Lower lobe of right lung (tissue), 2 donors: ENCODE data around the gene INPP5D. TPM values are rescaled to one million over a fixed set of nuclear protein-coding genes. Genes with fewer than 3 reads are reported as not detected.
A peak's percentile ranks its signal among the peaks of the same experiment; 100 is the strongest.

Experiments used
- ATAC-seq, 2 donors: fragments of 200-7000 bp; cut with Tn5 transposase; one replicate each; pipeline ENCODE4 v1.9.1; 2020 to 2022; ENCODE audit warnings: mild to moderate bottlenecking in 2 of 2, moderate library complexity in 2 of 2
- DNase-seq: peaks from one replicate; pipeline ENCODE4 v3.0.0-alpha.2; 2020
- H3K27ac ChIP-seq: fragments of 200-600 bp; one replicate; pipeline ENCODE4 v1.8.0; 2022
- H3K27me3 ChIP-seq: fragments of 200-600 bp; one replicate; pipeline ENCODE4 v1.8.0; 2022; ENCODE audit warnings: low read depth
- H3K36me3 ChIP-seq: fragments of 200-600 bp; one replicate; pipeline ENCODE4 v1.8.0; 2022; ENCODE audit warnings: mild to moderate bottlenecking
- H3K4me1 ChIP-seq: fragments of 200-600 bp; one replicate; pipeline ENCODE4 v1.8.0; 2022
- H3K4me3 ChIP-seq: fragments of 200-600 bp; one replicate; pipeline ENCODE4 v1.8.0; 2022; ENCODE audit warnings: mild to moderate bottlenecking
- H3K9me3 ChIP-seq: fragments of 200-600 bp; one replicate; pipeline ENCODE4 v1.8.0; 2022
- intact Hi-C: fragments of 100-400 bp; cut with DNase I; formaldehyde crosslinking; loops from one replicate; pipeline ENCODE4 v1.11.0; 2022
- total RNA-seq: library from RNA; stranded (reverse); fragmentation: NEBNext Ultra II Directional; extraction: Animal tissue kit (Norgen Biotek cat#: 25700); gene quantifications from one replicate; pipeline ENCODE4 v1.2.1, GENCODE V29; 2021
- TF ChIP-seq, protein P1 (sequence below): fragments of 200-600 bp; IDR thresholded peaks from one replicate; pipeline ENCODE4 v1.8.0; 2022; ENCODE audit warnings: antibody characterized with exemption, mild to moderate bottlenecking
- donor health status: DM: no; HTN: yes; CAD: no; lungs with severe emphysema.

The INPP5D gene
- total RNA-seq, 1 donor from 2014 or later, result 32.0 TPM

DNA sequence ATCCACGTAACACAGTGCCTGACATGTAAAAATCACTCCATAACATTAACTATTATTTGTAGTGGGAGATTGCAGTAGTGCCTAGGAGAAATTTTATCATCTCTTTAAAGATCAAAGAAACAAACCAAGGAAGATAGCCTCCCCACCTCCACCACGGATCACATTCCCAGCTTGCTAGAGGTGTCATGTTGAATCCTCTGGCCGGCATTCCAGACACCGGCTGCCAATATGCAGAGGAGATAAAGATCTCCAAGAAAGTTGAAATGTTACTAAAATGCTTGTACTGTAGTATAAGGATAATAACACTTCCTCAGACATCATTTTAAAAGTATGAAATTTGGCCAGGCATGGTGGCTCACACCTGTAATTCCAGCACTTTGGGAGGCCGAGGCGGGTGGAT lies 185.3 kb downstream of the INPP5D start:
- no peak overlapping the region for H3K27ac ChIP-seq
- intact Hi-C loops, result no loop called here
- no peaks in the 10 kb centered on the region for H3K4me1 ChIP-seq
- H3K27me3 ChIP-seq, result no peaks in the 10 kb centered on the region
- no peak for ATAC-seq
- TF ChIP-seq, protein P1, sequence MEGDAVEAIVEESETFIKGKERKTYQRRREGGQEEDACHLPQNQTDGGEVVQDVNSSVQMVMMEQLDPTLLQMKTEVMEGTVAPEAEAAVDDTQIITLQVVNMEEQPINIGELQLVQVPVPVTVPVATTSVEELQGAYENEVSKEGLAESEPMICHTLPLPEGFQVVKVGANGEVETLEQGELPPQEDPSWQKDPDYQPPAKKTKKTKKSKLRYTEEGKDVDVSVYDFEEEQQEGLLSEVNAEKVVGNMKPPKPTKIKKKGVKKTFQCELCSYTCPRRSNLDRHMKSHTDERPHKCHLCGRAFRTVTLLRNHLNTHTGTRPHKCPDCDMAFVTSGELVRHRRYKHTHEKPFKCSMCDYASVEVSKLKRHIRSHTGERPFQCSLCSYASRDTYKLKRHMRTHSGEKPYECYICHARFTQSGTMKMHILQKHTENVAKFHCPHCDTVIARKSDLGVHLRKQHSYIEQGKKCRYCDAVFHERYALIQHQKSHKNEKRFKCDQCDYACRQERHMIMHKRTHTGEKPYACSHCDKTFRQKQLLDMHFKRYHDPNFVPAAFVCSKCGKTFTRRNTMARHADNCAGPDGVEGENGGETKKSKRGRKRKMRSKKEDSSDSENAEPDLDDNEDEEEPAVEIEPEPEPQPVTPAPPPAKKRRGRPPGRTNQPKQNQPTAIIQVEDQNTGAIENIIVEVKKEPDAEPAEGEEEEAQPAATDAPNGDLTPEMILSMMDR, result no peak
- H3K4me3 ChIP-seq, result no peak overlapping the region
- no peaks in the 10 kb centered on the region for H3K9me3 ChIP-seq
- no peak for DNase-seq
- H3K36me3 ChIP-seq, result no peaks in the 10 kb centered on the region

DNA sequence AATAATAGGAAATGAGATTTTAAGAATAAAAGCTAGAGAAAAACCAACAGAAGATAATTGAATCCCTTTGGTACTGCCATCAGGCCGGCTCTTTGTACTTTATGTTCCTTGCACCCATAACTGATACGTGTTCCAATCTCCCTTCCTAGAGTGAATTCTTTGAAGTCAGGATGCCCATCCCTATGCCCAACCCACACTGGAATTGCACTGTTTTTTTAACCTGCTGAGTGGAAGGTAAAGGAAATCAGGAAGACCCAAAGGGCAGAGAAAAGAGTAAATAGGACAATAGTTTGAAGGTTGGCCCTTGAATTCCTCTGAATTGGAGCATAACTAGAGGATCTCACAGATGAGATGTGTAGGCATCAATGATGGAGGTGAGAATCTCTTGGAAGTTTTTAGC lies 187.0 kb downstream of the INPP5D start:
- no peak for DNase-seq
- Histone ChIP-seq H3K4me3 (no peak overlapping the region), H3K27ac (peak overlapping the region; percentile 14), H3K4me1 (no peaks in the 10 kb centered on the region), H3K9me3 (no peaks in the 10 kb centered on the region), H3K36me3 (no peaks in the 10 kb centered on the region), H3K27me3 (no peaks in the 10 kb centered on the region)
- ATAC-seq, result no peak
- TF ChIP-seq, protein P1, result no peak
- intact Hi-C loops, result no loop called here

DNA sequence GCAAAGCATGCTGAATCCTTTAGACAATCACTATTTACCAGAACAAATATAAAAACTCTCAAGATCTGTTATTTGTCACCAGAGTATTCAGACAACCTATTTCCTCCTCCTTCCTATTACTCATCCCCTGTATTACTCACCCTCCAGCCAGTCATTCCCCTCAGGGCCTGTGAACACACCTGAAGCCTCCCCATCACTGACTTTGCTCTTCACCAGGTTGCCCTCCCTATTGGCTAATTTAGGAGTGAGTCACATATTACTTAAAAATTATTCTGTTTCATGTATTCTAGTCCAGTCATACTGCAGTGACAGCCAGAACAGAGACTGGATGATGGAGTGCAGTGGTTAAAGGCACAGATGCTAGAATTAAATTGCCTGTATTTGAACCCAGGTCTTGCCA lies 187.6 kb downstream of the INPP5D start:
- H3K9me3 ChIP-seq, result no peaks in the 10 kb centered on the region
- H3K4me1 ChIP-seq, result peaks cover 5% of the 10 kb centered on the region
- TF ChIP-seq, protein P1, result no peak
- ATAC-seq, result no peak
- H3K36me3 ChIP-seq, result no peaks in the 10 kb centered on the region
- H3K4me3 ChIP-seq, result no peak overlapping the region
- DNase-seq, result no peak
- no peaks in the 10 kb centered on the region for H3K27me3 ChIP-seq
- intact Hi-C loops, result no loop called here
- H3K27ac ChIP-seq, result peak overlapping the region; percentile 14

DNA sequence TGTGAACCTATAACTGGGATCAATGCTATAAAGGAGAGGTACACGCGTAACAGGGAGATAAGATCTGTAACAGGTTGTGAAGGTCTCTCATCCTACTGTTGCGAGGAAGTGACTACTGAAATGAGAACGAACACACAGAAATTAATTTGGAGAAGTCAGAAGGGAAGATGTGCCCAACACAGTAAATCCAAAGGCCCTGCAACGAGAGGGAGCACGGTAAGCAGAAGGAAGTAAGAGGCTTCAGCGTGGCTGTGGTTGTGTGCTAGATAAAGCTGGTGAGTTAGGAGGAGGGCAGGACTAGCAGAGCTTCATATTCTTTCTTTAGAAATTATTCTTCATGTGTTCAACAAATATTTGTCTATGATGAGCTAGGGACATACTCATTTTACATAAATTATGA lies 188.9 kb downstream of the INPP5D start:
- TF ChIP-seq, protein P1, result no peak
- Histone ChIP-seq H3K9me3 (no peaks in the 10 kb centered on the region), H3K36me3 (peaks cover 5% of the 10 kb centered on the region), H3K4me1 (peaks cover 17% of the 10 kb centered on the region), H3K27ac (no peak overlapping the region), H3K27me3 (no peaks in the 10 kb centered on the region), H3K4me3 (no peak overlapping the region)
- intact Hi-C loops, result no loop called here
- DNase-seq, result no peak
- no peak for ATAC-seq

DNA sequence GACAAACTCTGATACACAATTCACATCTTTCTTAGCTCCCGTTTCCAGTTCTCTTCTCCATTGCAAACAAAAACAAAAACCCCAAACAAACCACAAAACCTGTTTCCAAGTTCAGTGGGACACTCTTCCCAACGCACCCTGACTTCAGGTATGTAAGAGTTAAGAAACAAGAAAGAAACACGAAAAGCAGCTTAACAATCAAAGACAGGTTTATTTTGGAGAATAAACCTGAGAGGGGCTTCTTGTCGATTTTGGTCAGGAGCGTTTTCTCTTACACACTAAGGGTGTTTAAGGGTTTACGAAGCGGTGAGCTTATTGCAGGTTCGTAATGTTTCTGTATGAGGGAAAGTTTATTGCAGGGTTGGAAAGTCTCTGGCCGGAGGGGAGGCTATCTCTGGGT lies 190.4 kb downstream of the INPP5D start:
- peak overlapping the region; percentile 85 for H3K27ac ChIP-seq
- H3K4me3 ChIP-seq, result no peak overlapping the region
- no peaks in the 10 kb centered on the region for H3K9me3 ChIP-seq
- intact Hi-C loops, result loop anchor here (10.0 kb wide), 1 partner anchor 396 kb away; no protein-coding TSS in a partner anchor
- peaks cover 18% of the 10 kb centered on the region for H3K36me3 ChIP-seq
- ATAC-seq (no peak), DNase-seq (no peak)
- peaks cover 30% of the 10 kb centered on the region for H3K4me1 ChIP-seq
- H3K27me3 ChIP-seq, result no peaks in the 10 kb centered on the region
- TF ChIP-seq, protein P1, result no peak

DNA sequence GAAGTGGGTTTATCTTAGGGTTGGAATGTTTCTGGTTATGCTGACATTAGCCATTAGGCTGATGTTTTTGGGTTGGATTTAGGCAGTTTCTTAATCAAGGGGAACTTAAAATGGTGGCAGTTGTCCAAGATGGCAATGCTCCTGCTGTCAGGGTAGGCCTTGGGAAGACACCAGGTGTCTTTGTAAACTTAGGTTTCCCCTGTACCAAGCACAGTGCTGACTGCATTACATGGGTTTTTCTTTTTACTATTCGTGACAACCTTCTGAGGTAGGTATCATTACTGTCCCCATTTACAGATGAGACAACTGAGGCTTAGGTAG lies 190.8 kb downstream of the INPP5D start:
- Histone ChIP-seq H3K27me3 (no peaks in the 10 kb centered on the region), H3K36me3 (peaks cover 22% of the 10 kb centered on the region), H3K9me3 (no peaks in the 10 kb centered on the region), H3K4me3 (peak overlapping the region; percentile 87), H3K27ac (peak overlapping the region; percentile 85), H3K4me1 (peaks cover 31% of the 10 kb centered on the region)
- intact Hi-C loops, result loop anchor here (10.0 kb wide), 1 partner anchor 396 kb away; no protein-coding TSS in a partner anchor
- ATAC-seq, result peak; percentile 7 to 25
- no peak for DNase-seq
- TF ChIP-seq, protein P1, result no peak
